AG09309 (cell line): Measurements from ENCODE around the gene LRFN2.

Source experiments
- DNase-seq: peaks from one replicate; pipeline ENCODE4 v3.0.0-alpha.2; 2010; ENCODE audit warnings: low read depth
- H3K4me3 ChIP-seq: 2 replicates; pipeline ENCODE4 v1.5.1; 2011; ENCODE audit warnings: mild to moderate bottlenecking, low read depth, low read length, moderate library complexity; ENCODE audit not compliant: control insufficient read depth
- TF ChIP-seq, protein P1 (sequence below): IDR thresholded peaks from 2 replicates; pipeline ENCODE4 v1.5.1; 2011; ENCODE audit warnings: mild to moderate bottlenecking, low read depth, low read length, inconsistent platforms; ENCODE audit not compliant: insufficient read depth, control insufficient read depth; ENCODE audit errors: missing control alignments

The LRFN2 gene

DNA sequence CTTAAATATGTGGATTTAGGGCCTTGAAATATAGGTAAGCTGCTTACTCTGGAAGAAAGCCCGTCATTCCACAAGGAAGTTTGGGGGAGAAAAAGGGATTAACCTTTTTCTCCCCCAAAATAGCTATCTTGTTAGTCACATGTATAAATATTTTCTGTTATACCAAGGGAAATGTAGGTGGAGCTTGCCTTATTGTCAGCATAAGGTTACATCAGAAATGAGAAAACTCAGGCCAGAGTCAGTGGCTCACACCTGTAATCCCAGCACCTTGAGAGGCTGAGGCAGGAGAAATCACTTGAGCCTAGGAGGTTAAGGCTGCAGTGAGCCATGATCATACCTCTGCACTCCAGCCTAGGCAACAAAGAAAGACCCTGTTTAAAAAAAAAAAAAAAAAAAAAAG, 129.9 kb downstream of the LRFN2 start:
- TF ChIP-seq, protein P1, sequence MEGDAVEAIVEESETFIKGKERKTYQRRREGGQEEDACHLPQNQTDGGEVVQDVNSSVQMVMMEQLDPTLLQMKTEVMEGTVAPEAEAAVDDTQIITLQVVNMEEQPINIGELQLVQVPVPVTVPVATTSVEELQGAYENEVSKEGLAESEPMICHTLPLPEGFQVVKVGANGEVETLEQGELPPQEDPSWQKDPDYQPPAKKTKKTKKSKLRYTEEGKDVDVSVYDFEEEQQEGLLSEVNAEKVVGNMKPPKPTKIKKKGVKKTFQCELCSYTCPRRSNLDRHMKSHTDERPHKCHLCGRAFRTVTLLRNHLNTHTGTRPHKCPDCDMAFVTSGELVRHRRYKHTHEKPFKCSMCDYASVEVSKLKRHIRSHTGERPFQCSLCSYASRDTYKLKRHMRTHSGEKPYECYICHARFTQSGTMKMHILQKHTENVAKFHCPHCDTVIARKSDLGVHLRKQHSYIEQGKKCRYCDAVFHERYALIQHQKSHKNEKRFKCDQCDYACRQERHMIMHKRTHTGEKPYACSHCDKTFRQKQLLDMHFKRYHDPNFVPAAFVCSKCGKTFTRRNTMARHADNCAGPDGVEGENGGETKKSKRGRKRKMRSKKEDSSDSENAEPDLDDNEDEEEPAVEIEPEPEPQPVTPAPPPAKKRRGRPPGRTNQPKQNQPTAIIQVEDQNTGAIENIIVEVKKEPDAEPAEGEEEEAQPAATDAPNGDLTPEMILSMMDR = no peak

DNA sequence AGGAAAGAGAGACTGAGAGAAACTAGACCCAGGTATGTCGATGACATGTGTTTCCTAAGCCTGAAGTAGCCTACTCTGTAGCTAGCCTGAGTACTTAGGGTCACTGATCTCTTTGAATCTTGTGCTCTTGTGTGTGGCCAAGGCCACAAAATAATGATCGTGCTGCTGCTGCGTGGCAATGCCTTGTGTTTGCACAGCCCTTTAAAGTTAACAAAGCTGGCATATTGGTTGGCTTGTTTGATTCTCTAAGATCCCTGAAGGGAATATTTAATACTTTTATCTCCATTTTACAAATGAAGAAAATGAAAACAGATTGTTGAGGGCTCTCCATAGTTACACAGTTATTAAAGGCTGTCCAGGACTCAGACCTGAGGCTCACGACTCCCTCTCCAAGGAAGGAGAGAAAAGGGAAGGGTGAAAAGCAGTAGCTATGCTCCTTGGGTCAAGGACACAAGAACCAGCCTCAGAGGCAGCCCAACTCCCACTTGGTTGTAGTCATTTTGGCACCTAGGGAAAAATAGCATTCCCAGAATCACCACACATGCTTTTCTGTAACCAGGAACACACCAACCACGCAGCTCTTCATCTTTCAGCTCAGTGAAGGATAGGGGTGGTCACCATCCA, 130.7 kb downstream of the LRFN2 start:
- H3K4me3 ChIP-seq = no peak overlapping the region
- TF ChIP-seq, protein P1 = no peak
- DNase-seq = no peak

More for the DNA sequence above, 129.9 kb downstream of the LRFN2 start:
- DNase-seq = no peak
- no peak overlapping the region for H3K4me3 ChIP-seq

DNA sequence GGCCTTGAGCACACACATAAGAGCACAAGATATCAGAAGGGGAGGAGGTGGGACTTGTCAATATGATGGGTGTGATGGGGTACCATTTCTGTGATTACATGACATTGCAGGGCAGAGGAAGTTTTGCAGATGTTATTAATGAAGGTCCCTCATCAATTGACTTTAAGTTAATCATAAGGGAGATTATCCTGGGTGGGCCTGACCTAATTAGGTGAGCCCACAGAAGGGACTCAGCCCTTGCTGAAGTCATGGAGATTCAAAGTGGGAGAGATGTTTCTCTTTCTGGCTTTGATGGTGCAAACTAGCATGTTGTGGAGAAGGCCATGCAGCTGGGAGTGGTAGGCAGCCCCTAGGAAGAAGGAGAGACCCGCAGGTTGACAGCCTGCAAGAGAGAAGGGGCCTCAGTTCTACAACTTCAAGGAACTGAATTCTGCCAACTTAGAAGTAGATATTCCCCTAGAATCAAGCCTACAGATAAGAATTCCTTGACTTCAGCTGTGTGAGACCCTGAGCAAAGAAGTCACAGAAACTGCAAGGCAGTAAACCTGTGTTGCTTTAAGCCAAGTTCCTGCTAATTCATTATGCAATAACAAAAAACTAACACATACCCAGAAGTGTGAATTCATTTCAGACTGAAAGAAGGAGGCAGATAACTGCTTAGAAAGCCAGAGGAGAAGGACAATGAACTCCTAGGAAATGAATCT, 131.3 kb downstream of the LRFN2 start:
- no peak overlapping the region for H3K4me3 ChIP-seq
- DNase-seq = no peak
- TF ChIP-seq, protein P1 = no peak

DNA sequence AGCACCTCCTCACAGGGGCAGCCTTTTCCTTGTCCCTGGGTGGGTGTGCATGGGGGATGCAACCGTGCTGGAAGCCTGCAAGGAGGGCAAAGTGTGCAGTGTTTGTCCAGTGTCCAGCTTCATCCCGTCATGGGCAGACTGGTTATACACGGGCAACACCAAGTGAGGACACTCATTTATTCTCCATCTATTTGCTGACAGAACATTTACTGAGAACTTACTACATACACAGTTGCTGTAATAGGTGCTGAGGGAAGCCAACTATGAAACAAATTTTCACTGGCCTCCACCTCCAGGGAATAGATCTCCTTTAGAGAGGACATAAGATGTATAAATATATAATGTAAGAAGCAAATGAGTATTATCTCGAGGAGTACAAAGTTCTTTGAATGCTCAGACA, 136.7 kb downstream of the LRFN2 start:
- TF ChIP-seq, protein P1 = no peak
- DNase-seq = no peak

DNA sequence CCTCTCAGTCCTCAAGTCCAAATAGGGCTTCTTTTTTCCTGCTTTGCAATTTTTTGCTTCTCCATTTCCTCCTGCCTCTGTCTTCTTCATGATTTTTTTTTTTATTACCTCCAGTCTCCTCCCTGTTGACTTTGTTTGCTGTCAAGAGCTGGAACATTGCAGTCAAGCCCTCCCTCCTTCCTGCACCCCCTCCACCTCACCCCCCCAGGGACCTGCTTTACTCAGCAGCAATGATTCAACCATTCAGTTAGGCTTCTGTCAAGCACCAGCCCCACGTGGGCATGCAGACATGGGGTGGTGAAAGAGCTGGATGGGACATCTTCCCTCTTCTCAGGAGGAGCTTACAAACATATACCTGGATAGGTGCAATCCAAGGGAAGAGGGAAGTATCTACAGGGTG, 142.4 kb downstream of the LRFN2 start:
- TF ChIP-seq, protein P1 = no peak
- no peak for DNase-seq
- H3K4me3 ChIP-seq = no peak overlapping the region

More for the DNA sequence above, 136.7 kb downstream of the LRFN2 start:
- H3K4me3 ChIP-seq = no peak overlapping the region

DNA sequence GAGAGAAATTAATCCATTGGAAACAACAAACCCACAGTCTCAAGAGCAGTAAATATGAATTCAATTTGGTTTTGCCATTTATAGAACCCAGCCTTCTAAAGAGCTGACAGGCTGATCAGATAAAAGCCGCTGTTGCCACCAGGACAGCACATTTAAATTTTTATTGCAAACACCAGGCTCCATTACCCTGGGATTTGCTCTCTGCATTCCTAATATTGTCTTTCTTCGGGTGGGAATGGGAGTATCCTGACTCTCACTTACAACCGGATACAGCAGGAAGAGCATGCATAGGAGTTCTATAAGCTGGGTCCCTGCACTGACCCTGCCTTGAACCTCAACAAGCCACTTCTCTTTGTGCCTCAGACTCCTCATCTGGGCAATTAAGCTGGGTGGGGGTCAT, 142.9 kb downstream of the LRFN2 start:
- H3K4me3 ChIP-seq = no peak overlapping the region
- TF ChIP-seq, protein P1 = no peak
- no peak for DNase-seq
